ENCODE data around the gene APC2. TPM values are rescaled to one million over a fixed set of nuclear protein-coding genes. Genes with fewer than 3 reads are reported as not detected.

The APC2 gene
- polyA plus RNA-seq, 1 donor (not counting 4 experiments of a cell fraction or from before 2014, with no cell fraction given): 0.01 TPM

DNA sequence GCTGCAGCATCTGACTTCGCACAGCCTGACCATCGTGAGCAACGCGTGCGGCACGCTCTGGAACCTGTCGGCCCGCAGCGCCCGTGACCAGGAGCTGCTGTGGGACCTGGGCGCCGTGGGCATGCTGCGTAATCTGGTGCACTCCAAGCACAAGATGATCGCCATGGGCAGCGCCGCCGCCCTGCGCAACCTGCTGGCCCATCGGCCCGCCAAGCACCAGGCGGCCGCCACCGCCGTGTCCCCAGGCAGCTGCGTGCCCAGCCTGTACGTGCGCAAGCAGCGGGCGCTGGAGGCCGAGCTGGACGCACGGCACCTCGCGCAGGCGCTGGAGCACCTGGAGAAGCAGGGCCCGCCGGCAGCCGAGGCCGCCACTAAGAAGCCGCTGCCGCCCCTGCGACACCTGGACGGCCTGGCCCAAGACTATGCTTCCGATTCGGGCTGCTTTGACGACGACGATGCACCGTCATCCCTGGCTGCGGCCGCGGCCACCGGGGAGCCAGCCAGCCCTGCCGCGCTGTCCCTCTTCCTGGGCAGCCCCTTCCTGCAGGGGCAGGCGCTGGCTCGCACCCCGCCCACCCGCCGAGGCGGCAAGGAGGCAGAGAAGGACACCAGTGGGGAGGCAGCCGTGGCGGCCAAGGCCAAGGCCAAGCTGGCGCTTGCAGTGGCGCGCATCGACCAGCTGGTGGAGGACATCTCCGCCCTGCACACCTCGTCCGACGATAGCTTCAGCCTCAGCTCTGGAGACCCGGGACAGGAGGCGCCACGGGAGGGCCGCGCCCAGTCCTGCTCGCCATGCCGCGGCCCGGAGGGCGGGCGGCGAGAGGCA is 15.5 kb downstream of the APC2 start:
- H3K27ac ChIP-seq (ENCODE audit: control insufficient read depth, insufficient read depth, low read length): no peak overlapping the region
- H3K79me2 ChIP-seq (ENCODE audit: control insufficient read depth, insufficient read depth, low read length): no peaks in the 10 kb centered on the region
- H3K27me3 ChIP-seq (ENCODE audit: control insufficient read depth, extremely low read depth, insufficient read depth, low read length): peaks cover 46% of the 10 kb centered on the region
- H4K20me1 ChIP-seq (ENCODE audit: control insufficient read depth, extremely low read depth, insufficient read depth, low read length): peaks cover 3% of the 10 kb centered on the region
- FAIRE-seq (no peak), DNase-seq (ENCODE audit: low read depth, low spot score) (no peak)
- no peaks in the 10 kb centered on the region for H3K36me3 ChIP-seq (ENCODE audit: control insufficient read depth in 2 of 2, extremely low read depth in 1 of 2, insufficient read depth in 2 of 2, low read length in 2 of 2)
- peak overlapping the region; percentile 41 for H3K4me2 ChIP-seq (ENCODE audit: control insufficient read depth, extremely low read depth, insufficient read depth, low read depth, low read length)
- no peaks in the 10 kb centered on the region for H3K9me3 ChIP-seq (ENCODE audit: control insufficient read depth, low read depth, low read length)
- dilution Hi-C loops (cut with MboI; ENCODE audit: extremely low pct_ligation_motif_present, low sequenced_read_pairs): no loop called here
- H3K4me3 ChIP-seq (ENCODE audit: control insufficient read depth in 2 of 3, extremely low read depth in 1 of 3, insufficient read depth in 2 of 3, low read depth in 1 of 3, low read length in 3 of 3): no peak overlapping the region
- no peak overlapping the region for H3K9ac ChIP-seq (ENCODE audit: control insufficient read depth, extremely low read depth, insufficient read depth, low read length)
- no peak overlapping the region for H2AFZ ChIP-seq (ENCODE audit: control insufficient read depth, low read length)
- H3K9me1 ChIP-seq (ENCODE audit: control insufficient read depth, extremely low read depth, insufficient read depth, low read length): no peaks in the 10 kb centered on the region
- H3K4me1 ChIP-seq (ENCODE audit: control insufficient read depth, extremely low read depth, insufficient read depth, low read length): peaks cover 8% of the 10 kb centered on the region
- no peak for TF ChIP-seq EZH2 (IDR thresholded peaks at IDR 0.05; ENCODE audit: low read length)
- TF ChIP-seq, protein P1, sequence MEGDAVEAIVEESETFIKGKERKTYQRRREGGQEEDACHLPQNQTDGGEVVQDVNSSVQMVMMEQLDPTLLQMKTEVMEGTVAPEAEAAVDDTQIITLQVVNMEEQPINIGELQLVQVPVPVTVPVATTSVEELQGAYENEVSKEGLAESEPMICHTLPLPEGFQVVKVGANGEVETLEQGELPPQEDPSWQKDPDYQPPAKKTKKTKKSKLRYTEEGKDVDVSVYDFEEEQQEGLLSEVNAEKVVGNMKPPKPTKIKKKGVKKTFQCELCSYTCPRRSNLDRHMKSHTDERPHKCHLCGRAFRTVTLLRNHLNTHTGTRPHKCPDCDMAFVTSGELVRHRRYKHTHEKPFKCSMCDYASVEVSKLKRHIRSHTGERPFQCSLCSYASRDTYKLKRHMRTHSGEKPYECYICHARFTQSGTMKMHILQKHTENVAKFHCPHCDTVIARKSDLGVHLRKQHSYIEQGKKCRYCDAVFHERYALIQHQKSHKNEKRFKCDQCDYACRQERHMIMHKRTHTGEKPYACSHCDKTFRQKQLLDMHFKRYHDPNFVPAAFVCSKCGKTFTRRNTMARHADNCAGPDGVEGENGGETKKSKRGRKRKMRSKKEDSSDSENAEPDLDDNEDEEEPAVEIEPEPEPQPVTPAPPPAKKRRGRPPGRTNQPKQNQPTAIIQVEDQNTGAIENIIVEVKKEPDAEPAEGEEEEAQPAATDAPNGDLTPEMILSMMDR (optimal IDR thresholded peaks at IDR 0.05 in 1 of 3, IDR thresholded peaks at IDR 0.05 in 1 of 3, conservative IDR thresholded peaks at IDR 0.05 in 1 of 3; ENCODE audit: extremely low read depth in 1 of 3, insufficient read depth in 2 of 3, low read length in 3 of 3): peak; percentile 46 to 89 (median 75)

DNA sequence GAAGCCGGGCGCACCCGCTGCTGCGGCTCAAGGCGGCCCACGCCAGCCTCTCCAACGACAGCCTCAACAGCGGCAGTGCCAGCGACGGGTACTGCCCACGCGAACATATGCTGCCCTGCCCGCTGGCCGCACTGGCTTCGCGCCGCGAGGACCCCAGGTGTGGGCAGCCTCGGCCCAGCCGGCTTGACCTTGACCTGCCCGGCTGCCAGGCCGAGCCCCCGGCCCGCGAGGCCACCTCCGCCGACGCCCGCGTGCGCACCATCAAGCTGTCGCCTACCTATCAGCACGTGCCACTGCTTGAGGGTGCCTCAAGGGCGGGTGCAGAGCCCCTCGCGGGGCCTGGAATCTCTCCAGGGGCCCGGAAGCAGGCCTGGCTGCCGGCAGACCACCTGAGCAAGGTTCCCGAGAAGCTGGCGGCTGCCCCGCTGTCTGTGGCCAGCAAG is 16.1 kb downstream of the APC2 start:
- Histone ChIP-seq H4K20me1 (ENCODE audit: control insufficient read depth, extremely low read depth, insufficient read depth, low read length) (peaks cover 4% of the 10 kb centered on the region), H3K4me2 (ENCODE audit: control insufficient read depth, extremely low read depth, insufficient read depth, low read depth, low read length) (peak overlapping the region; percentile 41), H3K4me3 (ENCODE audit: control insufficient read depth in 2 of 3, extremely low read depth in 1 of 3, insufficient read depth in 2 of 3, low read depth in 1 of 3, low read length in 3 of 3) (no peak overlapping the region), H2AFZ (ENCODE audit: control insufficient read depth, low read length) (no peak overlapping the region), H3K27me3 (ENCODE audit: control insufficient read depth, extremely low read depth, insufficient read depth, low read length) (peaks cover 50% of the 10 kb centered on the region), H3K36me3 (ENCODE audit: control insufficient read depth in 2 of 2, extremely low read depth in 1 of 2, insufficient read depth in 2 of 2, low read length in 2 of 2) (no peaks in the 10 kb centered on the region), H3K9ac (ENCODE audit: control insufficient read depth, extremely low read depth, insufficient read depth, low read length) (no peak overlapping the region), H3K27ac (ENCODE audit: control insufficient read depth, insufficient read depth, low read length) (no peak overlapping the region), H3K9me1 (ENCODE audit: control insufficient read depth, extremely low read depth, insufficient read depth, low read length) (no peaks in the 10 kb centered on the region), H3K9me3 (ENCODE audit: control insufficient read depth, low read depth, low read length) (no peaks in the 10 kb centered on the region), H3K79me2 (ENCODE audit: control insufficient read depth, insufficient read depth, low read length) (no peaks in the 10 kb centered on the region), H3K4me1 (ENCODE audit: control insufficient read depth, extremely low read depth, insufficient read depth, low read length) (peaks cover 14% of the 10 kb centered on the region)
- DNase-seq (ENCODE audit: low read depth, low spot score) (no peak), FAIRE-seq (no peak)
- dilution Hi-C loops (cut with MboI; ENCODE audit: extremely low pct_ligation_motif_present, low sequenced_read_pairs): no loop called here
- TF ChIP-seq, protein P1 (optimal IDR thresholded peaks at IDR 0.05 in 1 of 3, IDR thresholded peaks at IDR 0.05 in 1 of 3, conservative IDR thresholded peaks at IDR 0.05 in 1 of 3; ENCODE audit: extremely low read depth in 1 of 3, insufficient read depth in 2 of 3, low read length in 3 of 3): no peak
- no peak for TF ChIP-seq EZH2 (IDR thresholded peaks at IDR 0.05; ENCODE audit: low read length)
